GM18507 (cell line): ENCODE results near the gene SLC9A2.
A peak's percentile ranks its signal among the peaks of the same experiment; 100 is the strongest.

Experiments
- DNase-seq: peaks from one replicate; pipeline ENCODE4 v3.0.0; 2011; ENCODE audit warnings: low read depth; ENCODE audit not compliant: insufficient read length; ENCODE audit errors: extremely low spot score
- FAIRE-seq: peaks from 2 replicates; lab custom pipeline; 2011; peaks lifted over from hg19 to GRCh38; lab: Jason Lieb, UNC

The SLC9A2 gene

DNA sequence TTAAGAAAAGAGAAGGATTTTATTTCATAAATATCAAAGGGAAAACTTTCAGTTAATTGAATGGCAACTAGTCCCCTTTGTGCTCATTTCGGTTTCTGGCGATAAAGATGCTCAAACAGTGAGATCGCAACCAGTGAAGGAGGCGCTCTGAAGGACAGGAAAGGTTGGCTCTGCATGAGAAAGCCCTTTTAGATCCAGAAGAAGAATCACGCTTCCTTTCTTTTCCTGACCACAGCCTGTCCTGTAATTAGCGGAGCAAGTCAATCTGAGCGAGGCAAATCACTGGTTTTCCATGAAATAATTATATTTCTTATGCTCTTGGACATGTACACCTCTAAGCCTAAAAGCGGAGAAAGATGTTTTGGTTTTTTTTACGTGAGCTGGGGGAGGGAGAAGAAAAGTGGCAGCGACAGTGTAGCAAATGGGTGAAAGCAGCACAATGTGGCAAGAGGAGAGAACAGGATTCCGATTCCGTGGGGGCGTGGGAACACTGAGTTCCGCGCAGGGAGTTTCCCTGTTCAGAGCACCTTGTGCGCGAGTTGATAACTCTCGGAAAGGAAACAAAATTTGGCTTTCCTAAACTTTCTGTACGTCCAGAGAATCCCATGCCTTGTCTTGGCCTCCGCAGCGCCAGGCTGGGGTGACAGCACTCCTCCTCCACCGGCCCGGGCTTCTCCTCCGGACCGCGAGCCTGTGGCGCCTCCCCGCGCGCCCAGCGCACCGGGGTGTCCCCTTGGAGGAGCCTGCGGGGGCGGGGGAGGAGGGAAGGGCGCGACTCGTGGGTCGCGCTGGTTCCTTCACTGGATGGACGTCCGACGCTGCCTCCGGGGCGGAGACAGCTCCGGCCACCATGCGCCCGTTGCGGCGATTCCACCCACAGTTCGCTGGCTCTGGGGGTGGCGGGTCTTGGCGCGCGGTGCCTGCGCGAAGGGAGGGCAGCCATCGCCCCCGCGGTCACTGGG, 620 bp upstream of the SLC9A2 start:
- no peak for FAIRE-seq
- DNase-seq: no peak

DNA sequence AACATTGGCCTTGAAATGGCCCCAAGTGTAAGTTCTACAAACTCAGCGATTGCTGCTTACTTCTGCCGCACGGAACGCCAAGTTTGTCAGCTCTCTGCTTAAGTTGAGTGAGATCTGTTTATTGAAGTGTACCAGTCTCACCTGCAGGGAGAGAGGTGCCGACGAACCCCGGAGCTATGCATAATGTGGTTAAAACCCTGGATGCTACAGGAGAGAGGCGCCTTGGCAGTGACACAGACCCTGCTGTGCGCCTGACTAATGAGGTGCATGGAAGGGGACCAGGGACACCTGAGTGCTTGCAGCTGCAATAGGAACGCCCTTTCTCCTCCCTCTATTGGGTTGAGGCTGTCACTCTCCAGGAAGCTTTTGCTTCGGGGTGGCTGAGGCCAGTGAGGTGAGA, 979 bp downstream of the SLC9A2 start:
- DNase-seq: no peak

DNA sequence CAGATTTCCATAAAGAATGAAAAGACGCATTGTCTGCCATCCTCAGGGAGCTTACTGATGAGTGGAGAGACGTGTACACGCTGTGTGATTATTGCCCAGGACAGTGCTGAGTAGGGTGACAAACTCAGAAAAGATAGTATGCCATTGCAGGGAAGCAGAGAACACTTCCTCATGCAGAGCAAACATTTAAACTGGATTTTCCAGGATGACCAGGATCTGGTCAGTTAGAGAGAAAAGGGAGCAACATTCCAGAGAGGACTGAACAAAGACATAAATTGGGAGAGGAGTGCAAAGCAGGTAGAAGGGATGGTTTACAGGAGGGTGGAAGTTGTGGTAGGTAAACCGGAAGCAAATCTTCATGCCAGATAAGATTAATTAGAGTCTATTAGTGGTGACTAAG, 2.3 kb downstream of the SLC9A2 start:
- FAIRE-seq (no peak), DNase-seq (no peak)

More for the DNA sequence above, 979 bp downstream of the SLC9A2 start:
- FAIRE-seq: no peak

DNA sequence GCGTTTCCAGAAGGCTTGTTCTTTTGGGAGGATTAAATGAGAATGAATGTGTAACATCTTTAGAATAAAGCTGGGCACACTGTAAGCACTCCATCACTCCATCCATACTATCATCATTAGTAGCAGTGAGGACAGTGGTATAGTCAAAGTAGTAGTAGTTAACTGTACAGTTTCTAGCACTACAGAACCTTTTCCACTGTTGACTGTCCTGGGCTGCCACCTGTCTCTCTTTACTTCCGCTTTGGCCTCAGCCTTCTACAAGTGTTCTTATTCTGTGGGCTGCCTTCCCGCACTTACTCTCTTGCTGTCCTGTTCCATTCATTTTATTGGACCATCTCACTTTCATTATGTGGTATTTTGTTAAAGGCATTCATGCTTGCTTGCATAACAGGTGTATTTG, 3.3 kb downstream of the SLC9A2 start:
- DNase-seq (no peak), FAIRE-seq (no peak)

DNA sequence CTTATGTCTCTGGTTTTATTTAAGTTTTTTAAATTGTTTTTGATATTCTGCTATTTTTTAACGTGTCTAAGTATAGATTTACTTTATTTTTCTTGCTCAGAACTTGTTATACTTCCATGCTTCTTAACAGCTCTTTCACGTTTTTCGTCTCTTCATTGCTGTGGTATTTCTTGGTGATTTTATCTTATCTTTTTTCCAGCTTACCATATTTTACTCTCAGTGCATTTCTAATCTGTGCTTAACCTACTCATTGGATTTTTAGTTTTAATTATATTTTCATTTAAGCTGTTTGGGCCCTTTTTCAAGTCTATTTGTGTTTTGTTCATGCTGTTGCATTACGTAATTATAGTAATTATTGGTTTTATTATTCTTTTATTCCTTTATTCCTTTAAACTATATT, 11.1 kb downstream of the SLC9A2 start:
- FAIRE-seq (no peak), DNase-seq (no peak)

DNA sequence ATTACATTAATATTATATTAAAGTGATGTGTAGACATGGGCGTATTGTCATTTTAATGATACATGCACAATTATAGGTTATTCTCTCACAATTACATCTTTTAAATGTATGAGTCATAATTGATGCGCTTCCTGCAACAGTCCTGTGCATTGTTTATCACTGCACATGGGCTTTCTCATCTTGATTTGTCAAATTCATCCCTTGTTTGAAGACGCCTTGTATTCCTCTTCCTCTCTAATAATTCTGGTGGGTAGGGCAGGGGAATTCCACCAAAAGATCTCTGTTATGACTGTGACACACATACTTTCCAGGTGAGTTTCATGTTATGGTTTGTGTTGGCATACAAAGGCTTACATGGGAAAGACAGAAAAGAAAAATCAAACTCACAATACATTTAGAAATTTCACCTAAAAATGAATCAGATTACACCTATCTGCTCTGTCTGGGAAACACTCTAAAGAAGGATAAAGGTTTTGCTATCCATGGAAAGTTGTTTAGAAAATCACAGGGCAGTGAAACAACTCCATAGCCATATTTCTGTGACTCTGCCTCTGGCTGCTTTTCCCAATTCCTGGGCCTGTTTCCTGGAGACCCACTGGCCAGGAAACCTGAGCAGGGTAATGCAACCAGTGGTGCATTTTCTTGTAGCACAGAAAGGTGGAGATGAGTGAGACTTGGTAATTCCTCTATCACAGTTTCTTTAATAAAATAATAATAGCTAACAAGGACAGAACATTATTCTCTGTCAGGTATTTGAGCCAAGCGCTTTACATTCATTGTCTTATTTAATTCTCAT, 13.2 kb downstream of the SLC9A2 start:
- FAIRE-seq (no peak), DNase-seq (no peak)

DNA sequence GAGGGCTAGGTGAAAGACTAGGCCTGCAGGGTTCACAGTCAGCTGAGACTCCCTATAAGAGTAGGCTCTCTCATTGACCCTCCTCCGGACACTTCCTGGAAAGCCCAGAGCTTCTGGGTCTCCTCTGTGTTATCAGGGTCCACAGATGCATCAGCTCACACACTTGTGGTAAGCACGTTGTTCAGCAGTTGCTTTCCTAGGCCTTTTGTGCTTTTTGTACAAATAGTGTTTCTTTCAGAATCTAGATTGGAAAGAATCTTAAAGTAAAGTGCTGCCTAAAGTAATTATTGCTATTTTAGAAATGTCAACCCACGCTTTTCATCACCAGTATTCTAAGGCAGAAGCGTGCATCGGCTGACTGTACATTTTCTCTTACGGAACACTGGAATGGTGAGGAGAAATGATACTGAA, 15.5 kb downstream of the SLC9A2 start:
- no peak for DNase-seq
- FAIRE-seq: no peak

DNA sequence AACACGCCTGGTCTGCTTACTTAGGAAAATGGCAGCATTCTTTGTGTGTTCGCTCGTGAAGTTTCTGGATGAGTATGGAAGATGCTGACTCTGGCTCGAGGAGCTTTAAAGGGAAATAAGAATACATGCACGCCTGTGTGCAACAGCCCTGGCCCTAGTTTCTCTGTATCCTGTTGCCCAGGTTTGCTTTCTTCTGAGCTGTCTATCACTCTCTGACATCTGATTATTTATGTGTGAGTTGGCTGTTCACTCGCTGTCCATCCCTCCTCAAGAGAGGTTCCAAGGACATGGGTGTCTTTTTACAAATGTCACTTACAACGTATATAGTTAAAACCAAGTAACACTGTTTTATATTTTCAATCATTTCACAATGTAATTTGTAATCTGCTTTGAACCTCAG, 16.0 kb downstream of the SLC9A2 start:
- FAIRE-seq: no peak
- DNase-seq: no peak

DNA sequence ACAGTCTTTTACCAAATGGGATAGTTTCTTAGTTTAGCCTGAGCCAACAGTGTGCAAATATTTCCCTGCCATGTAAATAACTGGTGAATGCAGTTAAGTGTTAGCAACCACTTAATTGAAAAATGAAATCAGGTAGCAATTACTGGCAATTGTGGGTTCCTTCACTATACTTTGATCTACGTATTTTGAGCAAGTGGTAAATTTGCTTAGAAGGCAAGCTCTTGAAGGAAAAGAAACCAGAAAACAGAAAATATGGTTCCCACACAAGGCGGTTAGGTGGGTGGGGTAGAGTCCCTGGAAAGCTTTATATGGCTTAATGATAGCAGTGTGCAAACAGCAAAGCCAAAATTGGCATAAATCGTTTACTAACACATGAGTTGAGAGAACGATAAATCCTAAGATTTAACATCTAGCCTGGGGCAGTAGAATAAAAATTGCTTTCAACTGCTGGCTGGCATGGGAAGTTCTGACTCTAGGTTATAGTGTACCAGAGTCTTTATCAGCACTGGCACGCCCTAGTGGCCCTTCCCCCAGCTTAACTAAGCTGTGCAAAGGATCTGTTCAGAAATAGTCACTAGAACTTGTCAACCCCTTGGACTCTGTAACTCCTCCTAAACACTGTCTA, 17.0 kb downstream of the SLC9A2 start:
- FAIRE-seq: no peak
- DNase-seq: no peak

DNA sequence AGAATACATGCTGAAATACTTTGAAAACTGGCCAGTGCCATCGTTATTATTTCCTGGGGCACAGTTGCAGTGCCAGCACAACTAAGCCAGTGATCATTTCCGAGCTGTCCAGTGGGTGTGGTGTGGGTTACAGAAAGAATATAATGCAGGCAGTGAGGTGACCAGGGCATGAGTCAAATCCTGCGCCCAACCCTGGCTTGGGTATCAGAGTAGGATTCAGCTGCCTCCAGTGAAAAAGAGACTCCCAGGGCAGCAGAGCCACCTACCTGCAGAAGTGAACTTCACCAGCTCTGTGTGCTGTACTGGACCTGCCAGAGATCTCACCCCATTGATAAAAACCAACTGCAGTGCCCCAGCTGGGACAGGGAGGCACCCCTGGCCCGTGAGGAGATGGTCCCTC, 18.0 kb downstream of the SLC9A2 start:
- DNase-seq (no peak), FAIRE-seq (no peak)

DNA sequence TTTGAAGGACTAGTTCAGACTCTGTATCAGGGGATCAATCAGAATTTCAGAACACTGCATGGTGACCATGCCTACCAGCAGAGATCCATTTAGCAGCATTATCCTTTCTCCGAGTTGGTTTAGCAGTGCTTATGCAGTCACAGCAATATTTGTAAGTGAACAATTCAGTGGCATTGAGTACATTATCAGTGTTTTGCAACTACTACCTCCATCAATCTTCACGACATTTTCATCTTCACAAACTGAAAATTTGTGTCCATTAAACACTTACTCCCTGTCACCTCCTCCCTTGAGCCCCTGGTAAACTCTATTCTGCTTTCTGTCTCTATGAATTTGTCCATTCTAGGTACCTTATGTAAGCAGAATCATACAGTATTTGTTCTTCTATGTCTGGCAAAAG, 20.1 kb downstream of the SLC9A2 start:
- no peak for DNase-seq
- no peak for FAIRE-seq

DNA sequence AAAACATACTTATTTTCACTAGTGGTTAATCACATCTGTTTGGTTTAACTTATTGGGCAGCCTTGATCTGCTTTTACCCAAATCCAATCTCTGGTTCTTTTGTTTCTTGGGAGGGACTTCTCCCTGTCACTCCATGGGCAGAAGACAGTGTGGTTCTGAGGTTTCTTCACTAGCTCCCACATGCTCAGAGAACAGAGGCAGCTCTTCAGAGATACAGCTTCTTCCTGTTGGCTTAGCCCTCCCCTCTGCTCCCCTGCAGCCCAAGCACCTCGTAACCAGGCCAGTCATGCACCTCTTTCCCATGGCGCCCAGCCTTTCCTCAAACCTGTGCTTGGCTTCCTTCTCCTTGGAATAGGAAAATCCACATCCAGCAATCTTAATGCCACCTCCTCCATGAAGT, 32.8 kb downstream of the SLC9A2 start:
- FAIRE-seq: no peak
- DNase-seq: no peak

DNA sequence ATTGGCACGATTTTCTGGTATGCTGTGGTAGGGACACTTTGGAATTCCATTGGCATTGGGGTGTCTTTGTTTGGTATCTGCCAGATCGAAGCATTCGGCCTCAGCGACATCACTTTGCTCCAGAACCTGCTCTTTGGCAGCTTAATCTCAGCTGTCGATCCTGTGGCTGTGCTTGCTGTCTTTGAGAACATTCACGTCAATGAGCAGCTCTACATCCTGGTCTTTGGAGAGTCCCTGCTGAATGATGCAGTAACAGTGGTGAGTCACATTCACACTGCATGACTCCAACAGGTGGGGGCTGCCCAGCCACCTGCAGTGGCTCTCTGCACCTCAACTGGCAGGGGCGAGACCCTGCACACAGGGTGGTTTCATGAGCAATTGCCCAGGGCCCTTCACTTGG, 38.4 kb downstream of the SLC9A2 start:
- no peak for FAIRE-seq

DNA sequence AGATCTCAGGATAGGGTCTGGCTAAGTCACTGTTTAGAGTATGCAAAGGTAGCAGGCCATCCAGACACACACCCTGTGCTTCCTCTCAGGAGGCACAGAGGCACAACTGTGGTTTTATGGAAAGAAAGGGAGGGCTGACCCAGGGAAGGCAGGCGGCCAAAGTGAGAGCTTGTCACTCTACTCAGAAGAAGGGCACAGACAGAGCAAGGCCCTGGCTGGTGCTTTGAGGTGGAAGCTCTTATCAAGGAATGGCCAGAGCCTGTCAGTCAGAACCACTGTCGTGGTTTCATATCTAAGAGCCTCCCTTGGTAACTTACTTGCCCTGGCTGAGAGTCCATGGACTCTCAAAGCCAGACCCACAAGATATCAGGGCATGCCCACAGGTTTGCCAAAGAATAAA, 40.7 kb downstream of the SLC9A2 start:
- no peak for DNase-seq
- FAIRE-seq: no peak

More for the DNA sequence above, 38.4 kb downstream of the SLC9A2 start:
- no peak for DNase-seq

DNA sequence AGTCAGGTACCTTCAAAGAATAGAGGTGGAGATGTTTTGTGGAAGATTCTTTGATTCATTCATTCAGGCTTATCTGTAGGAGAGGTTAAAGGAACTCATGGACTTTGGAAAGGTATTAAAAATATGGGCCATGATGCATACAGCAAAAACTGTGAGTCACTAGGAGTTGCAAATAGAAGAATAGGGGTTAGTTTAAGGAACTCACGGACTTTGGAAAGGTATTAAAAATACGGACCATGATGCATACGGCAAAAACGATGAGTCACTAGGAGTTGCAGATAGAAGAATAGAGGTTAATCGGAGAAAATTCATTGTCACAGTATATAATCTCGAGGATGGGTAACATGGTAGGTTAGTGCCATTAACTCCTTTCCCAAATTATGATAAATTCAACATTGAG, 41.2 kb downstream of the SLC9A2 start:
- DNase-seq: no peak
- FAIRE-seq: no peak

DNA sequence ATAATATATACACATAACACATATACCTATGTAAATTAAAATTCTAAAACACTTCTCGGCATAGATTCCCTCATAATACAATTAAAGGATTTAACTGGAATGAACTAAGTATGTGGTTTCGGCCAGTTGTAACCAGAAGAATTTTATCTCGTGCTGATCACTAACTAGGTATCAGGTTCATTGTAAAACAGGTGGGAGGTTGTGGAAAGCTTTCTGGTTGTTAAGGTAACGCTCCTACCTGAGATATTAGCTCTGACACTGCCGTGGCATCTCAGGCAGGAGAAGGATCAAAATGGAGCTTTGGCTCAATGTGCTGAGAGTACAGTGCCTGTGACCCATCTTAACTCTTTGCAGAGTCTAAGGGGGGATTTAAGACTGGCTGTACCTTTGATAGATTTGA, 42.5 kb downstream of the SLC9A2 start:
- FAIRE-seq (no peak), DNase-seq (no peak)

DNA sequence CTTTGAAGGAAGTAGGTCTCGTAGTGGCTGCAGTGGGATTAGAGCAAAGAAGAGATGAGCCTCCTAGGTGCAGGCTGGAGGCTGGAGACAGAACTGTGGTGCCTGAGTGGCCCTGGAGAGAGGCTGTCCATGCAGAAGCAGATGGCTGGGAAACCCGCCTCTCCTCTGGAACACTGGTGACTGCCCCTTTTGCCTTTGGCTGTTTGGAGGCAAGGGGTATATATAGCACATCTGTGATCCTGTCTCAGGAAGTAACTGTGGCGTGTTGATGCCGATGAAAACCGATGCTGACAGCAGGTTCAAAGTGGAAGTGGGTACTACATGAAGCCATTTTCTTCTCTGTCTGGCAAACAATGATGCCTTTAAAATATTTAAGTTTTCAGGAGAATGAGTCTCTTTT, 43.5 kb downstream of the SLC9A2 start:
- DNase-seq (no peak), FAIRE-seq (no peak)

DNA sequence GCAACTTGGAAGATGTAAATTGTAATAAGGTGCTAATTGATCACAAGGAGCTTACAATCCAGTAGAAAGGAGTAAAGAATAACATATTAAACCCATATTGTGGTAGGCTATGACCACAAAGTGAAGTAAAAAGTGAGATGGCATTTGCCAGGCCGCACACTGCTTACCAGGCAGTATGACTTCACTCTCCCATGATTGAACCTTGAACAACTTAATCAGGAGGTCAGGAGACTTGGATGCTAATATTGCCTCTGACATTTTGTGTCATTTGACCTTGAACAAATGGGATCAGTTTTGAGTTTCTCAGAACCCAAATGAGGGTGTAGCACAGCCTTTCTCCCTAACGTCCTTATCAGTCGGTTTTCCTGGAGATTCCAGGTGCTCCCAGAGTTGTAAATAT, 44.0 kb downstream of the SLC9A2 start:
- no peak for DNase-seq
- no peak for FAIRE-seq

DNA sequence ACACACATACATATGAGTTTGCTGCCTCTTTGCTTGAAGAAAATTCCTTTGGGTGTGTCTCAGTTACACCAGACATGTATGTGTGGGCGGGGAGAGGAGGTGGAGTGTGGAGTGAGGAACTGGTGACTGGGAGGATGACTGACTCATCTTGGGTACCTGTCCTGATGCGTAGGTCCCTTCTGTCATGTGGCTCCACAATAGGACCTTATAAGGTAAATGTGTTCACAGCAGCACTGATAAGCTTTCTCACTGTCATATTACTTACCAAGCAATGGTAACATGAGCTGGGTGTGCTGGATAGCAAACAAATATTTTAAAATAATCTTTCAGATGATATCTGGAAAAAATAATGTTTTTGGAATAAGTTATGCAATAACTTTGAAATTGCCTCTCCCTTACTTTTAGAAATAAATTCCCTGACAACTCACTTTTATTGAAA, 45.1 kb downstream of the SLC9A2 start:
- no peak for FAIRE-seq
- DNase-seq: peak; percentile 4

DNA sequence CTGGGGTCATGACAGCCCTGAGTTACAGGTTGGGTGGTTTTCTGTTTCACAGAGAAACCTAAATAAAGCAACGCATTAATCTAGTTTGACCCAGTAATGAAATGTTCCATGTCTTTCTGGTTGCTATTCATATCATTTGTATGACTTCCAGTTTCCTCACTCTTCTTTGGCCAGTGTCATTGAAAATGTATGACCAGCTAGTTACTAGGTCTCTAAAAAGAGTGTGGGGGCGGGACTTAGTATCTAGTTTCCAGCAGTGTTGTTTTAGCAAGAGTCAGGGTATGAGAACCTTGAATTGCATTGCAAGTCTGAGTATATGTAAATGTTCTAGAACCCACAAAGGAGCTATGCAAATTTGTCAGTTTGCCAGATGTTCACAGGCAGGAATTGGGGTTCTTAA, 47.7 kb downstream of the SLC9A2 start:
- no peak for FAIRE-seq

More for the DNA sequence above, 47.7 kb downstream of the SLC9A2 start:
- DNase-seq: no peak
